CD4-positive, alpha-beta T cell treated with Interleukin-17A for 1 hour (primary cell): ENCODE data around the gene PPP1R9B.

Experiments
- DNase-seq: peaks from one replicate; pipeline ENCODE4 v3.0.0-alpha.2; 2020

PPP1R9B gene

GRCh38 chr17:50087912-50088405 is 62.5 kb downstream of the PPP1R9B start:
- no peak for DNase-seq

GRCh38 chr17:50087246-50087911 is 63.1 kb downstream of the PPP1R9B start:
- DNase-seq: peak; percentile 82
